Body of pancreas (tissue), 4 donors: ENCODE results near the gene GPR17. TPM values are rescaled to one million over a fixed set of nuclear protein-coding genes. Genes with fewer than 3 reads are reported as not detected.

Source experiments
- ATAC-seq: fragments of 150-250 bp; one replicate; pipeline ENCODE4 v1.9.1; 2016
- DNase-seq, 4 donors: peaks; one replicate each; pipeline ENCODE4 v3.0.0-alpha.2; 2019
- H3K27ac ChIP-seq, 4 donors: fragments of 200-600 bp; sonication (generic); 1 replicate in 3 of 4; 2 replicates in 1 of 4; pipeline versions ENCODE4 v1.5.1 to v1.6.1; 2016 to 2019; ENCODE audit warnings: mild to moderate bottlenecking in 1 of 4, mixed read lengths in 1 of 4, moderate library complexity in 1 of 4
- H3K27me3 ChIP-seq, 2 donors: fragments of 200-600 bp; sonication (generic); one replicate each; pipeline ENCODE4 v1.6.0; 2016; ENCODE audit warnings: mild to moderate bottlenecking in 1 of 2
- H3K36me3 ChIP-seq, 2 donors: fragments of 200-600 bp; sonication (generic); replicated peaks in 1 of 2; 2 replicates each; pipeline ENCODE4 v1.5.1; 2016; ENCODE audit warnings: low read depth in 2 of 2; ENCODE audit not compliant: insufficient read depth in 1 of 2
- H3K4me1 ChIP-seq: fragments of 200-600 bp; sonication (generic); one replicate; pipeline ENCODE4 v1.6.0; 2016
- H3K4me3 ChIP-seq, 2 donors: fragments of 200-600 bp; sonication (generic); 1 replicate in 1 of 2; 2 replicates in 1 of 2; pipeline ENCODE4 v1.5.1; 2016 to 2019
- H3K9me3 ChIP-seq, 3 donors: fragments of 200-600 bp; sonication (generic); 1 replicate in 2 of 3; 2 replicates in 1 of 3; pipeline ENCODE4 v1.5.1; 2016
- CTCF ChIP-seq, 7 experiments: fragments of 450-650 bp in 4 of 7; fragments of 200-600 bp in 3 of 7; sonication (generic) in 3 of 7; IDR thresholded peaks; one replicate each; pipeline ENCODE4 v1.5.1; 2016 to 2019; ENCODE audit warnings: antibody characterized with exemption in 7 of 7
- POLR2A ChIP-seq, 3 donors: fragments of 450-650 bp; IDR thresholded peaks; one replicate each; pipeline ENCODE4 v1.6.1; 2016; ENCODE audit warnings: antibody characterized with exemption in 3 of 3, mild to moderate bottlenecking in 2 of 3
- WGBS, 2 donors: methylation state at CpG; one replicate each; pipeline ENCODE4 v1.1.5; 2017; 5-methylcytosine and 5-hydroxymethylcytosine counted together
- intact Hi-C: fragments of 100-400 bp; cut with DNase I; formaldehyde crosslinking; loops from one replicate; pipeline ENCODE4 v1.15.1; 2023
- total RNA-seq, 2 donors: library from RNA; depleted of rRNA; stranded (reverse); fragments of >200 nt; gene quantifications; one replicate each; pipeline ENCODE4 v1.1.0, GENCODE V29; 2016

GPR17 gene
- total RNA-seq, 2 donors from 2014 or later = 0.26 TPM; not detected in 1

GRCh38 chr2:127641133-127641532, 4.8 kb upstream of the GPR17 start:
- H3K27ac ChIP-seq = no peak overlapping the region
- H3K27me3 ChIP-seq = no peaks in the 10 kb centered on the region
- DNase-seq = no peak
- peaks cover 5% of the 10 kb centered on the region for H3K4me1 ChIP-seq
- WGBS, 2 donors = 85 to 100% methylated on average over 1 to 6 of the region's 6 CpGs
- H3K4me3 ChIP-seq = no peak overlapping the region
- ATAC-seq = no peak
- H3K36me3 ChIP-seq = no peaks in the 10 kb centered on the region
- intact Hi-C loops = no loop called here
- TF ChIP-seq CTCF (IDR thresholded peaks at IDR 0.05) = no peak
- no peak for TF ChIP-seq POLR2A (IDR thresholded peaks at IDR 0.05)
- no peaks in the 10 kb centered on the region for H3K9me3 ChIP-seq

GRCh38 chr2:127641846-127642507, 4.0 kb upstream of the GPR17 start:
- intact Hi-C loops = no loop called here
- DNase-seq (no peak), ATAC-seq (no peak)
- Histone ChIP-seq H3K27me3 (no peaks in the 10 kb centered on the region), H3K4me1 (peaks cover 5% of the 10 kb centered on the region), H3K27ac (no peak overlapping the region), H3K9me3 (no peaks in the 10 kb centered on the region), H3K36me3 (no peaks in the 10 kb centered on the region), H3K4me3 (no peak overlapping the region)
- TF ChIP-seq CTCF (IDR thresholded peaks at IDR 0.05) (no peak), POLR2A (IDR thresholded peaks at IDR 0.05) (no peak)
- 75 to 78% methylated on average over 9 to 25 of the region's 25 CpGs for WGBS, 2 donors

- Histone ChIP-seq H3K9me3 (no peaks in the 10 kb centered on the region), H3K36me3 (no peaks in the 10 kb centered on the region), H3K4me3 (no peak overlapping the region), H3K4me1 (peaks cover 2% of the 10 kb centered on the region), H3K27ac (no peak overlapping the region), H3K27me3 (no peaks in the 10 kb centered on the region)
- intact Hi-C loops = no loop called here
- 53 to 71% methylated on average over 4 to 14 of the region's 17 CpGs for WGBS, 2 donors
- DNase-seq (no peak), ATAC-seq (no peak)
- no peak for TF ChIP-seq POLR2A (IDR thresholded peaks at IDR 0.05)
- TF ChIP-seq CTCF (IDR thresholded peaks at IDR 0.05) = no peak
Observed at GRCh38 chr2:127642706-127643438, 3.1 kb upstream of the GPR17 start.

- no peak overlapping the region for H3K27ac ChIP-seq
- H3K4me3 ChIP-seq = no peak overlapping the region
- TF ChIP-seq CTCF (IDR thresholded peaks at IDR 0.05) (no peak), POLR2A (IDR thresholded peaks at IDR 0.05) (no peak)
- ATAC-seq (no peak), DNase-seq (no peak)
- no peaks in the 10 kb centered on the region for H3K9me3 ChIP-seq
- intact Hi-C loops = no loop called here
- H3K36me3 ChIP-seq = no peaks in the 10 kb centered on the region
- no peaks in the 10 kb centered on the region for H3K4me1 ChIP-seq
- 88 to 89% methylated on average over 14 to 15 of the region's 15 CpGs for WGBS, 2 donors
- H3K27me3 ChIP-seq = no peaks in the 10 kb centered on the region
Observed at GRCh38 chr2:127643439-127644065, 2.4 kb upstream of the GPR17 start.
